ENCODE measurements around the gene CXCL6.

CXCL6 gene

DNA sequence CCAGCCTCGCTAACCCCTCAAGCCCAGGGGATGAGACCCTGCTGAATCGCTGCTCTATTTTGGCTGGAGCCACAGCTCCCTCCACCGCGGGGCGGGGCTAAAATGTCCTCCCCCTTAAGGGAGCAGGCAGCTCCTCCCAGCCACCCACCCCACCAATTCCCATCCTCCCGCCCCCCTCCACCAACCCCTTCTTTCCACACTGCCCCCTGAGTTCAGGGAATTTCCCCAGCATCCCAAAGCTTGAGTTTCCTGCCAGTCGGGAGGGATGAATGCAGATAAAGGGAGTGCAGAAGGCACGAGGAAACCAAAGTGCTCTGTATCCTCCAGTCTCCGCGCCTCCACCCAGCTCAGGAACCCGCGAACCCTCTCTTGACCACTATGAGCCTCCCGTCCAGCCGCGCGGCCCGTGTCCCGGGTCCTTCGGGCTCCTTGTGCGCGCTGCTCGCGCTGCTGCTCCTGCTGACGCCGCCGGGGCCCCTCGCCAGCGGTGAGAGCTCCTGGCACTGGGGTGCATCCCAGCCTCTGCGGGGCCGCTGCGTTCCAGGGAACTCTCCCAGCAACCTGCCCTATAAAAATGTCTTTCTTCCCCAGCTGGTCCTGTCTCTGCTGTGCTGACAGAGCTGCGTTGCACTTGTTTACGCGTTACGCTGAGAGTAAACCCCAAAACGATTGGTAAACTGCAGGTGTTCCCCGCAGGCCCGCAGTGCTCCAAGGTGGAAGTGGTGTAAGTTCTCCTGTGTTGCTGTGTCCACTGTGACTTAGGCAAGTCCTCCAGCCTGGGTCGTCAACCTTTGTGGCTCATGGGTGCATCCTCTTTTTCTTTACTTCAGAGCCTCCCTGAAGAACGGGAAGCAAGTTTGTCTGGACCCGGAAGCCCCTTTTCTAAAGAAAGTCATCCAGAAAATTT, at the start of gene CXCL6:
TSS of gene CXCL6 (plus strand) at position 306 of the 907 bp plus-strand sequence. CDS start at position 379, 73 bp downstream.
- DNase-seq: peak in 1 of 2 experiments; percentile 42

DNA sequence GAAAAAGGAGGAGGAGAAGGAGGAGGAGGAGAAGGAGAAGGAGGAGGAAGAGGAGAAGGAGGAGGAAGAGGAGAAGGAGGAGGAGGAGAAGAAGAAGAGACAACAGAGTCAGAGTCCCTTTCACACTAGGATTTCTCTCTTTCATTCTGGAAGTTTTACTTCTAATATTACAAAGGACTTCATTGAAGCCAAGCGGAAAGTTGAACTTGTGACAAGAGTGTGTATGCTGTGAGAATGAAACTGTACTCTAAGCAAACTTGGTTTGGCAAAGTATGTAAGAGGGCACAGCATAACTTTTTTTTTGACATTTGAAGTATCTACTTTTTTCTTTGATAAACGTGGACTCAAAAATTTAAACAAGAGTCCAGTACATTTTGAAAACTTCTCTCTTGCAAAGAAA, 48.1 kb upstream of the CXCL6 start:
- no peak for DNase-seq

DNA sequence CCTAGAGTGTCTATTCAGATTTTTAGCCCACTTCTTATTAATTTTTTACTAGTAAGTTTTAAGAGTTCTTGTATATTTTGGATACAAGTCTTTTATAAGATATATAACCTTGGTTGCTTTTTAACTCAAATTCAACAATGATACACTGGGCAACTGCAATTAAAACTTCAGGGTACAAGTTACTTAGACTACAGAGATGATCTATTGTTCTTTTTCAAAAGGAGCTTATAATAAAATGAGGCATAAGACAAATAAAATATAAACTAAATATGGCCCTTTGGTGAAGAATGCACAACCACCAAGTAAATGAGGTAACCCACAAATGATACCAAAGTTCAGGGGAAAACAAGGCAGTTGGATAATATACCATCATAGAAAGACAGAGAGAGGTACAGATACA, 37.6 kb upstream of the CXCL6 start:
- no peak for DNase-seq

DNA sequence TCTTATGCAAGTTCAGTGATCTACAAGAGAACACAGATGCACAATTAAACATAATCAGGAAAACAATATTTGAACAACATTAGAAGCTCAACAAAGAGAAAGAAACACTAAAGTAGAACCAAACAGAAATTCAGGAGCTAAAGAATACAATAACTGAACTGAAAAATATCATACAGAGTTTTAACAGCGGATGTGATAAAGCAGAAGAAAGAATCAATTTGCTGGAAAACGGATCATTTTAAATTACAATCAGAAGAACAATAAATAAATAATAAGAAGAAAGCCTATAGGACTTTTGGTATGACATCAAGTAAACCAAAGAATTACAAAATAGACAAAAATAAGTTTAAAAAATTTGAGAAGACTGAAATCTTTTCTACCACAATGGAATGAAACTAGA, 36.3 kb upstream of the CXCL6 start:
- DNase-seq: no peak

DNA sequence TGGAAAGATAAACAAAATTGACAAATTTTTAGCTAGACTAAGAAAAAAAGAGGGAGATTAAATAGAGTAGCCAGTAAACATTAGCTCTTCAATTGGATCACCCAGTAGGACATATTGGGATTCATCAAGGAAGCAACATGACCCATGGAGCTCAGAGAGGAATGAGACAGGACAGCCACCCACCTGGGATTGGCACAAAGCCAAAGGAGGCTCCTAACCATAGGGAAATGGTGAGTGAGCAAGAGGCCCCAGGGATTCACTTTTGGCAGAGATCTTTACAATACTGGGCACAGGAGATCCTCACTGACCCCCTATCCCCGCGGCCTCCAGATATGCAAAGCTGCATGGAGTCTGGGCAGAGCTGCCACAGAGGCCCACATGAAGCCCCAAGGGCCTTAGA, 34.8 kb upstream of the CXCL6 start:
- DNase-seq: no peak

DNA sequence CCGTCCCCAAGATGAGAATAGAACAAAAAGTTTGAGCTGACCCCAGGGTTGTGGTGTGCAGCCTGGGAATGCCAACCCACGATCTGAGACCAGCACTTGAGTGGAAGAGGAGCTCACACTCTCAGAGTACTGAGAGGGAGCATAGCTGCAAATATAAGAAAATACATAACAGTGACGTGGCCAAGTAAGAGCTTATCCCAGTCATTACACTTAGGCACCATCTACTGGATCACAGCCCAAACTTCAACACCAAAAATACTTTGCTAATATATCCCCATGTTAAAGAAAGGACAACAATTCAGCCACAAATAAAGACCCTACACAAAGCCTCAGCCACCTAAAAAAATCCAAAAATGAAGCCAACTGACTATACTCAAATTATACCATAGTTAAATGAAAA, 33.3 kb upstream of the CXCL6 start:
- DNase-seq: no peak

DNA sequence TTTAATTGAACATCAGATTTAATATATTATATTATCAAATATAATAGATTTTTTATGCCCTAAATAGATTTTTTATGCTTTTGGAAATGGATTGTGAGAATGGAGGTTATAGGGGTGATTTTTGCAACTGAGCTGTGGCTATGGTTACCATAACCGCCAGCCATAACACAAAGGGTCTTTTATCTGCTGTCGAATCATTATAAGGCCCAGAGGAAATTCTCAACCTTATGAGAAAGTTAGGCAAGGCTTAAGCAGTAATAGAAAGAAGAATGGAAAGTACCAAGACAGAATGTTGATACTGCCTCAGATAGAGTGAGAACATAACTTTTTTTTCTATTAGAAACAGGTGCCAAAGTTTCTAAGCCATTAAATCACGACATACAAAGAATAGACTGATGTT, 26.3 kb upstream of the CXCL6 start:
- no peak for DNase-seq

DNA sequence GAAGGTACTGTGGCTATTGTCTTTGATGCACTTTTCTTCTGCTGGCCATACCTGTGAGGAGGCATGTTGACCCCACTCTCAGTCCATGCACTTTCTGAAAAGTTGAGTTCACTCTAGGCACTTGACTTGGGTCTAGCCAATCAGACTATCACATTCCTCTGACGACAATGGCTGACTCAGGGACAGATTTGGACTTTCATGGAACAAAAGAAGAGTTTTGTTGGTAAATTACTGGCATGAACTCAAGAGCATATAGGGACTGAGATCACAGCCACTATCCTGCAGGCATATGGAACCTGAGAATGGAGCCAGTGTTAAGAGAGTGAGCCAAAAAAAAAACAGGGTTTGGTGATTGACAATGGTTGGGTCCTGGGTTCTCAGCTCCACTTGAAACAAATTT, 24.6 kb upstream of the CXCL6 start:
- no peak for DNase-seq

DNA sequence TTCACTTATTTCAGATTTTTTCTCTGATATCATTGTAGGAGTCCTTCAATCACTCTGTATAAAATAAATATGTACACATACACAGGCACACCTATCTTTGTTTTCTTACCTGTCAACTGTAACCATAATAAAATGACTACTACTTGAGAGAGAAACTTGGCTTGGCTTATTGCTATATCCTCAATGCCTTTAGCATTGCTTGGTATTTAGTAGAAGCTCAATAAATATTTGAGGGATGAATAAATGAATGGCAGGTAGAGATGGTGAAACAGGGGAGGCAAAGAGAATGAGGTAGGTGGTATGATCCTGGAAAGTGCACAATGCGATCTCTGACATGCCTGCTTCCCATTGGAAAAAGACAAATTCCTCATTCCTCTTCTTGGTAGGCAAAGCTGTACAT, 21.8 kb upstream of the CXCL6 start:
- no peak for DNase-seq

DNA sequence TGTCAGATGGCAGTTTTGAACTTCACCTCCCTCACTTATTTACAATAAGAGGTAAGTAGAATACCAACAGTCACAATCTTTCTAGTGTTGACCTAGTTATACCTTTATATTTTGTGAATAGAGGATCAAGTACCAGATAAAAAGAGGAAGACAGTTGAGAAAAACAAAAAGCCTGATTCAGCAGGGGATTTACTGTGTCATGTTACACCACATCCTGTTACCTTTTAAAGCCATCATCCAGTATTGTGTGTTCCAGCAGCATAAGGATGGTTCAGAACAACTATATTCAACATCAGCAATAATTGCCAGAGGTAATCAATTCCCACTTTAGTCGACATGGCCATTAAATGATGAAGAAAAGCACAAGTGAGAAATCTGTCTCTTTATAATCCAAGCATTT, 21.3 kb upstream of the CXCL6 start:
- DNase-seq: peak in 1 of 2 experiments; percentile 56

DNA sequence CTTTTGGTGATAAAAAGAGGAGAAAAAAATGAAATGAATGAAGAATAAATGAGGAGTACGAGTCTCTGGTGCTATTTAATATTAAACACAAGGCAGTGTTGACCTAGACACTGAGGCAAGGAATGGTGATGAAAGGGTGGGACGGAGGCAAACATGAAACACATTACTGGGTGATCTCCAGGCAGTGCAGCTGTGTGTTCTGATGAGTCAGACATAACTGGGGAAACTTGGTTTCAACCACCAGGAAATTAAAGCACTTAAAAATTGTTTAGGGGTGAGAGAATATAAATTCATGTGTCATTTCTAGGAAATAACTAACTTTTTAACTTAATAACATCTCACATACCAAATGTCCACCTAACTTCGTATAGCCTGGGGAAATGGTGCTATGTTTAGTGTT, 19.7 kb upstream of the CXCL6 start:
- no peak for DNase-seq

DNA sequence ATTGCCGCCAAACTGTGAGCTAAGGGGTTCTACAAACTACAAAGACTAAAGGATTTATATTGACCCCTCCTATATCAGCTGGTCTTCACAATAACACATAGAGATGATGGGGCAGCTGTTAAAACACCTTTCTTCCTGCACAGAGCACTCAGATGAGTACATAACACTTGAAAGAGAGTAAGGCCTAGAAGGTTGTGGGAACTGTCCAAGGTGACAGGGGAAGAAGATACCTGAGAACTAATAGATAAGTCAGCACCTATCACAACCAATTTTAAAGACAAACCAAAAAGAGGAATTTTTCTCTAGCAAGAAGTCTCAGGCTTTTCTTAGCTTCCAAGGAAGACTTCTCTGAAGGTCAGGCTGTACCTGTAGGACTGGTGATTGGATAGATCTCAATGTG, 19.1 kb upstream of the CXCL6 start:
- DNase-seq: no peak

DNA sequence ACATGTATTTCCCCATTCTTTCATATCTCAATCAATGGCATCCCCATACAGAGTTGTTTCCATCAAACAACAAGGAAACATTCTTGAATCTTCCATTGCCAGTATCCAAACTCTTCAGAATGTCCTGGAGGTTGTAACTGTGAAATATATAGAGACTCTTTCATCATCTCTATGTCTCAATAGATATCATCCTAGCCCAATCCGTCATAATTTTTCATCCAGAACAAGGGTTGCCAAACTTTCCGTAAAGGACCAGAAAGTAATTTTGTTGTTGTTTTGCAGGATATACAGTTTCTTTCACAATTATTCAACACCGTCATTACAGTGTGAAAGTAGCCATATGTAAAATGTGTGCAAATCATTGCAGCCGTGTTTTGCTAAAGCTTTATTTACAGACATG, 15.2 kb upstream of the CXCL6 start:
- DNase-seq: no peak

DNA sequence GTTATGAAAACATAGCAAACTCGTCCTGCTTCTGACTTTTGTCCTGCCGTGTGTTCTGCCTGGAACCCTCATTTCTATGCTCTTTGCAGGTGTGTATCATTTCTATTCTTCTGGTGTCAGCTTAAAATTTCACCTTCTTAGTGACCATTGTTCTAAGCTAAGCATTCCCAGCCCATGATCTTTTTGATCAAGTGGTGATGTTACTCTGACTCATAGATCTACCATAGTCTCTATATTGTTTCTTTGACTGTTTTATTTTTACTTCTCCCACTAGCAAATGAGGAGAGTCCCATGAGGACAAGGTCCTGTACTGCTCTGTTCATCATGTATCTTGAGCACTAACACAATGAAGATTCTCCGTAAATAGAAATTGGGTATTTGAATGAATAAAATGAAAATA, 14.1 kb upstream of the CXCL6 start:
- no peak for DNase-seq

DNA sequence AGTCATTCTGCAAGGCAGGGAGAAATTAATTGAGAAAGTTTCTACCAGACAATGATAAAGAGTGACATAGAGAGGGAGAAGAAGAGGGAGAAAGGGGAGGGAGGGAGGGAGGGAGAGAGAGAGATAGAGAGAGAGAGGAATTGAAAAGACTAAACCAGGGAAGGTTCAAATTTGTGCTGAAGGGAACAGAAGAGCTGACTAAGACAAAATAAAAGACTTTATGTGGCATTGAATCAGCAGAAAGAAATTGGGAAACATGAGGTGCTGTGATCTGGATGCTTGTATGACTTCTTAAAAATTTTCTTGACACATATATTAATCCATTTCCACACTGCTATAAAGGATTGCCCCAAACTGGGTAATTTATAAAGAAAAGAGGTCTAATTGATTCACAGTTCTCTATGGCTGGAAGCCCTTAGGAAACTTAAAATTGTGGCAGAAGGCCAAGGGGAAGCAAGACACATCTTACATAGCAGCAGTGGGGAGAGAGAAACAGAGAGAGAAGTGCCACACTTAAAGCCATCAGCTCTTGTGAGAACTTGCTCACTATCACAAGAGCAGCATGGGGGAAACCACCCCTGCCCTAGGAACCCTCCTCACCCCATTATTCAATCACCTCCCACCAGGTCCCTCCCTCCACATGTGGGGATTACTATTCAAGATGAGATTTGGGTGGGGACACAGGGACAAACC, 13.5 kb upstream of the CXCL6 start:
- DNase-seq: no peak

DNA sequence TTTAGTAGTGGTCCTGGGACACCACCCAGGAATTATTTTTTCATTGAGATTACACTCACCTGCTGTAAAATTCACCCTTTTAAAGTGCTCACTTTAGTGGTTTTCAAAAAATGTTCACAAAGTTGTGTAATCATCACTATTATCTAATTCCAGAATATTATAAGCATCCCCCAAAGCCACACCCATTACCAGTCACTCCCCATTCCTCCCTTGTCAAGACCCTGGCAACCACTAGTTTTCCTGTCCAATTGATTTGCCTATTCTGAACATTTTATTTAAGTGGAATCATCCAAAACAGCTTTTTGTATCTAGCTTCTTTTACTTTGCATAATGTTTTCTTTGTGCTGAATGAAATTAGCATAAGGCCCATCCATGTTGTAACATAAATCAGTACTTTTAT, 12.7 kb upstream of the CXCL6 start:
- DNase-seq: no peak

DNA sequence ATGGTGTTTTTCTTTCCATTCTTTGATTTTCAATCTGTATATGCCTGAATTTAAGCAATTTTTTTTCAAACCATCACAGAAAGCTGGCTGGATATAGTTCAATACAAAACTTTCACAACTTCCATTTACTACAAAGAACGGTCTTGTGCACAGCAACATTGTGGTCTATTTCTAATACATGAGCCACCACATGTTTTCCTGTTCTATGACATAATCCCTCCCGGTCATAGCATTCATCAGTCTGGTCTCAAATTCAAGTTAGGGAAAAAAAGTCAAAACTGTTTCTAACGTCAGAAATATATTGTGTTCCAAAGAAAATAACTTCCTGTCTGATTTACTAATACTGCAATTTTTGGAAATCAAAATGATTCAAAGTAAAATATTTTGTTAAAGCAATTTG, 7.5 kb upstream of the CXCL6 start:
- no peak for DNase-seq

DNA sequence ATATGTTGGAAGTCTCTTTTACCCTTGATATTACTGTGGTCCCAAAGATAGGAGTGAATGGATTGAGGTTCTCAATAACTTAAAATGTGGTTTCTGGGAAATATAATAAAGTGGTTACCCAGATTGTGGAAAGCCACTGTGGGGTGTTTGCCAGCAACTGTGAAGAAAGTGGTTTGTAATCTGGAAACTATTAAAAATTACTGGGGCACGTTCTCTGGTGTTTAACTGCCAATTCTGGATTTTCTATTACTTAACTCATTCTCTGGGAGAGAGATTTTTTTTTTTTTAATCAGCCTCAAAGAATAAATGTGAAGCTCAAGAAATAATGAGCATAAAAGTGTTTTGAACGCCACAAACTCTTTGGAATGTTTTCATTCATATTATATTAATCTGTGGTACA, 4.9 kb upstream of the CXCL6 start:
- DNase-seq: no peak

DNA sequence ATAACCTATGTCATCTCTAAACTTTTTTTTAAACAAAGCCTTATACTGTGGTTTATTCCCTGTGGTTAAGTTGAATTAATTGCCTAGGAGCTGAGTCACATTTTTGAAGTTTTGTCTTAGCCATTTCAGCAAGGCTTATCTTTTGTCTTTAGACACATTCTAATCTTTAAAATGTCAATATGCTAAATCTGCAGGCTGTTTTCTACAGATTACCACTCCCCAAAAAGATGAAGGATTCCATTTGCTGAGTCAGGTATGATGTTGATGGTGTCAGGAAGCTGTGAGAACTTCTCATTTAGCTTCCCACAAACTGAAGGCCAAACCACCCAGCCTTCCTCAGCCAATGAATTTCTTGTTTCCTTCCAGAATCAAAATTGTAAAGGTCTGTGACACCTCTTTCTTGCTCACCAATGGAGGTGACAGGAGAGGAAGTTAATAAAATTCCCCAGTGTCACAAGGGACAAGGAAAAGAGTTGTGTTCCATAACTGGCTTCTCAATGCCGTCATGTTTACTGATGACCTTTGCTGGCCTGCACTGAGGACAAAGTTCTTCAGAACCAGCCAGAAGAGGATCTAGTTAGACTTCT, 3.7 kb upstream of the CXCL6 start:
- no peak for DNase-seq

DNA sequence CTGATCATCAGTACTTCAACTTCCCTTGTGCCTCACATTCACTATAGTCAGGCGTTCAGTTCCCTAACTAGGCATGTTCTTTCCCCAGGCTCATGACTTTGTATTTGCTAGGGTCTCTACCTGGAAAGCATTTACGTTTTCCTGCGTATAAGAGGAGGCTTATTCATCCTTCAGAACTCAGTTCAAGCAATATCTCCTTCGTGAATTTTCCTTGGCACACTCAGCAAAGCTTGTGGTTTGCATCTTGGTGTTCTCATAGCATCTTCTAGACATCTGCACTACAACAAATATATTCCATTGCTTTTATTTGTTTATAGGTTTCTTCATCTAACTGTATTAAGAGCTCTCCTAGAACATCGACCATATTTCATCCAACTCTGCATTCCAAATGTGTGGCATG, 2.6 kb downstream of the CXCL6 start:
- no peak for DNase-seq

DNA sequence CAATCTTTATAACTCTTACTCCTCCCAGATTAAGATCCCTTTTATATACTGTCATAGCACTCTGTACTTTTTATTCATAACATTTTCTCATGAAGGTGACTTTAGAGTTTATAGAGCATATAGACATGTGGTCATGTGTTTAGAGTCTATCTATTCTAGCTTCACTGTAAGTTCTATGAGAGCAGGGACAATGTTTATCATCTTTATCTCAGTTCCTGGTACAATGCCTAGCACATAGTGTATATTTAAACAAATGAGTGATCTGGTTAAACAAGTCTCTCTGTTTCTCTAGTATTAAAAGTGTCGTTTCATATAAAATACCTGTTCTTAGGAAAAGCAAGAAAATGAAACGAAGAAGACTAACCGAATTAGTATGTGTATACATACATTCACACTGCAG, 3.2 kb downstream of the CXCL6 start:
- DNase-seq: no peak

DNA sequence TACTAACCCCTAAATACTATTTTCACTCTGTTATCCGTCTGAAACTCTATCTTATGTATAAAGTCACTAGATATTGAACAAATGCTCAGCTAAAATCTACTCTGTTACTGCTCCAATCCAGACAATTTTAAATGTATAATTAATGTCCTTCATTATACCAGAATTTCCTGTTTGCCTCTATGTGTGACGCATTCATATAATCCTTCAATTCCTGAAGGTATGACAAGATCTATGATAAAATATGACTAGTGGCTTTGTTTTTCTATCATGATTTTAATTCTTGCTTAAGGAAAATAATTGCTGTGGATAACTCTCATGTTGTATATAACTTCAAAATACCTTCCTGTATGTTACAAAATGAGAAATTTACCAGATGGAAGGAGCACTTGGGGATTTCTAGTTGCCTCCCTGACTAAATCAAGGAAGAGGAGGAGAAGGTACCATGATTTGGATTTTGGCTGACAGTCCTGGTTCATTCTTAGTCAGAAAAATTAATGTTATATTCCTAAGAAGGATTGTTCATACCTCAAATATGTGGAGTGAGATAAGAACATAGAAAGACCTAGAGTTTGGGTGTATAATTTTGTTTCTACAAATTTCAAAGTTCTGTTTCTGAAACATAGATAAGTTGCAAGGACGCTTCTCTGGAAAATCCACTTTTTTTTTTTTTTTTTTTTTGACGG, 4.9 kb downstream of the CXCL6 start:
- no peak for DNase-seq

DNA sequence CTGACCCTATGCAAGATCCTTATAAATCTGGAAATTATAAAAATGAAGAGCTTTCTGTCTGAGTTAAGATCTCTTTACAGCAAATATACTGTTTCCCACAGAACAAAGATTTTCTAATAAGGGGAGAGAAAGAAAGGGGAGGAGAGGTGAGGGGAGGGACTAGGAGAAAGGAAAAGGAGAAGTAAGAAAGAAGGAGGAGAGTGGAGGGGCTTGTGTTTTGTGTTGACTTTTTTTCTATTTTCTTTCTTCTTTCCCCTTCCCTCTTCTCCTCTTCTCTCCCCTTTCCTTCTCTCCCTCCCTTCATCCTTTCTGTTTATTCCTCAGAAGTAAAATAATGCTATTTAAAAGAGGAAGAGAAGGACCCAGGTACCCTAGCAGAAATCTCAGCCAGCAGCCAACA, 6.2 kb downstream of the CXCL6 start:
- DNase-seq: no peak

DNA sequence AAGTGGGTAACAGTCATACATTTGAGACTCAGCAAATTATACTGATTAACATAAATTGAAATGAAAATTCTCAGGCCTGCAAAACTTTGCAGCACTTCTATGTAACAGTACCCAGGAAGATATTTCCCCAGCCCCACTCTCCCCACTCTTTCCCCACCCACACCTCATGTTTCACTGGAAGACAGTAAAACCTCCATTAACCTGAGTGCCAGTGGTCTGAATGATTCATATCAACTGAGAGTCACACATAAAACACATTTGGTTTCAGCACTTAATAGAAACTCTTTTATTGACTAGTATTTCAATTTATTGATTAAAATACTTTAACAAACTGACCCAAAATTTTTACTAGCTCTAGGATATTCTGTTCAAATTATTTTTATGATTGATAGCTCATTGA, 6.9 kb downstream of the CXCL6 start:
- no peak for DNase-seq
